DOHH2 (cell line): ENCODE results near the gene PANK3.

Experiments used
- EZH2phosphoT487 ChIP-seq: fragments of 200-600 bp; sonication (generic); IDR thresholded peaks from 2 replicates; pipeline ENCODE4 v1.6.1; 2017; ENCODE audit warnings: borderline replicate concordance, mild to moderate bottlenecking, antibody characterized with exemption, low read length, moderate library complexity, mixed read lengths
- TF ChIP-seq, protein P1 (sequence below): fragments of 200-600 bp; sonication (generic); IDR thresholded peaks from one replicate; pipeline ENCODE4 v1.5.1; 2014; ENCODE audit warnings: antibody characterized with exemption, mild to moderate bottlenecking, low read depth, low read length; ENCODE audit not compliant: poor library complexity, severe bottlenecking

DNA sequence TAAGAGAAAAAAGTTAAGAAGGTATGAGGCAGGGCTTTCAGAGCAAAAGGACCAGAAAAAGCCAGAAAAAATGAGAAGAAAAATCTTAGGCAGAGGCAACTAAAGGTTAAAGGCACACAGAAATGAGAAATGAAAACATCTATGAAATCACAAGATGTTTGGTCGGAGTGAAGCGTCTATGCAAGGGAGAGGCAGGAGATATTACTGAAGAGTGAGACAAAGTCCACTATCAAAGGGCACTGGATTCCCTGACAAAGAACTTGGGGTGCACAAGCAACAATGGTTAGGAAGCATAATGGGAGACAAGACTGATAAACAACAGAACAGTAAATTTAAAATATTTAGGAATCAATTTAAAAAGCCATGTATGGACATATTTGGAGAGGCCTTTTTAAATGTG, 16.9 kb downstream of the PANK3 start:
- TF ChIP-seq, protein P1, sequence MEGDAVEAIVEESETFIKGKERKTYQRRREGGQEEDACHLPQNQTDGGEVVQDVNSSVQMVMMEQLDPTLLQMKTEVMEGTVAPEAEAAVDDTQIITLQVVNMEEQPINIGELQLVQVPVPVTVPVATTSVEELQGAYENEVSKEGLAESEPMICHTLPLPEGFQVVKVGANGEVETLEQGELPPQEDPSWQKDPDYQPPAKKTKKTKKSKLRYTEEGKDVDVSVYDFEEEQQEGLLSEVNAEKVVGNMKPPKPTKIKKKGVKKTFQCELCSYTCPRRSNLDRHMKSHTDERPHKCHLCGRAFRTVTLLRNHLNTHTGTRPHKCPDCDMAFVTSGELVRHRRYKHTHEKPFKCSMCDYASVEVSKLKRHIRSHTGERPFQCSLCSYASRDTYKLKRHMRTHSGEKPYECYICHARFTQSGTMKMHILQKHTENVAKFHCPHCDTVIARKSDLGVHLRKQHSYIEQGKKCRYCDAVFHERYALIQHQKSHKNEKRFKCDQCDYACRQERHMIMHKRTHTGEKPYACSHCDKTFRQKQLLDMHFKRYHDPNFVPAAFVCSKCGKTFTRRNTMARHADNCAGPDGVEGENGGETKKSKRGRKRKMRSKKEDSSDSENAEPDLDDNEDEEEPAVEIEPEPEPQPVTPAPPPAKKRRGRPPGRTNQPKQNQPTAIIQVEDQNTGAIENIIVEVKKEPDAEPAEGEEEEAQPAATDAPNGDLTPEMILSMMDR, result no peak
- no peak for TF ChIP-seq EZH2phosphoT487
